Measurements from ENCODE around the gene SEC14L6. TPM values are rescaled to one million over a fixed set of nuclear protein-coding genes. Genes with fewer than 3 reads are reported as not detected.

Gene SEC14L6
- polyA plus RNA-seq, 1 donor (not counting 4 experiments of a cell fraction or from before 2014, with no cell fraction given) = not detected

DNA sequence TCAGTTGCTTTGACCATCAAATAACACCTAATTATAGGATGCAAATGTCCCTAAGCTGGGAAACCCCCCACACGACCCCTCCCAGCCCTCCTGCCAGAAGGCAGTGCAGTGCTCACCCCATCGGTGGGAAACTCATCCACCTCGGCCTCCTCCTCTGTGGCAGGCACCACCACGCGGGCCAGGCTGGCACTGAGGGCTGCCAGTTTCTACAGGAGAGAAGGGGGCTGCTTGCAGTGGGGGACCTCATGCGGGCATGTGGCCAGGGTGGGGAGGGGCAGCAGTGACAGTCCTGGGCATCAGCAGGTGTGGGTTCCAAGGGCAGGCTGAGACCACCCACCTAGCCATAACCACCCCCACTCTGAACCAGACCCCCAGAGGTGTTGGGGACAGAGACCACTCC is 34.4 kb upstream of the SEC14L6 start:
- TF ChIP-seq EZH2 (IDR thresholded peaks at IDR 0.05; ENCODE audit: low read length) = no peak
- TF ChIP-seq, protein P1, sequence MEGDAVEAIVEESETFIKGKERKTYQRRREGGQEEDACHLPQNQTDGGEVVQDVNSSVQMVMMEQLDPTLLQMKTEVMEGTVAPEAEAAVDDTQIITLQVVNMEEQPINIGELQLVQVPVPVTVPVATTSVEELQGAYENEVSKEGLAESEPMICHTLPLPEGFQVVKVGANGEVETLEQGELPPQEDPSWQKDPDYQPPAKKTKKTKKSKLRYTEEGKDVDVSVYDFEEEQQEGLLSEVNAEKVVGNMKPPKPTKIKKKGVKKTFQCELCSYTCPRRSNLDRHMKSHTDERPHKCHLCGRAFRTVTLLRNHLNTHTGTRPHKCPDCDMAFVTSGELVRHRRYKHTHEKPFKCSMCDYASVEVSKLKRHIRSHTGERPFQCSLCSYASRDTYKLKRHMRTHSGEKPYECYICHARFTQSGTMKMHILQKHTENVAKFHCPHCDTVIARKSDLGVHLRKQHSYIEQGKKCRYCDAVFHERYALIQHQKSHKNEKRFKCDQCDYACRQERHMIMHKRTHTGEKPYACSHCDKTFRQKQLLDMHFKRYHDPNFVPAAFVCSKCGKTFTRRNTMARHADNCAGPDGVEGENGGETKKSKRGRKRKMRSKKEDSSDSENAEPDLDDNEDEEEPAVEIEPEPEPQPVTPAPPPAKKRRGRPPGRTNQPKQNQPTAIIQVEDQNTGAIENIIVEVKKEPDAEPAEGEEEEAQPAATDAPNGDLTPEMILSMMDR (optimal IDR thresholded peaks at IDR 0.05 in 1 of 3, IDR thresholded peaks at IDR 0.05 in 1 of 3, conservative IDR thresholded peaks at IDR 0.05 in 1 of 3; ENCODE audit: extremely low read depth in 1 of 3, insufficient read depth in 2 of 3, low read length in 3 of 3) = no peak
- Histone ChIP-seq H3K9me3 (ENCODE audit: control insufficient read depth, low read depth, low read length) (no peaks in the 10 kb centered on the region), H3K27ac (ENCODE audit: control insufficient read depth, insufficient read depth, low read length) (no peak overlapping the region), H3K4me3 (ENCODE audit: control insufficient read depth in 2 of 3, extremely low read depth in 1 of 3, insufficient read depth in 2 of 3, low read depth in 1 of 3, low read length in 3 of 3) (no peak overlapping the region), H3K9ac (ENCODE audit: control insufficient read depth, extremely low read depth, insufficient read depth, low read length) (no peak overlapping the region), H4K20me1 (ENCODE audit: control insufficient read depth, extremely low read depth, insufficient read depth, low read length) (peaks cover 2% of the 10 kb centered on the region), H3K4me1 (ENCODE audit: control insufficient read depth, extremely low read depth, insufficient read depth, low read length) (no peaks in the 10 kb centered on the region), H3K9me1 (ENCODE audit: control insufficient read depth, extremely low read depth, insufficient read depth, low read length) (no peaks in the 10 kb centered on the region), H3K36me3 (ENCODE audit: control insufficient read depth in 2 of 2, extremely low read depth in 1 of 2, insufficient read depth in 2 of 2, low read length in 2 of 2) (peaks cover 68% of the 10 kb centered on the region in 2 experiments), H2AFZ (ENCODE audit: control insufficient read depth, low read length) (no peak overlapping the region), H3K4me2 (ENCODE audit: control insufficient read depth, extremely low read depth, insufficient read depth, low read depth, low read length) (no peak overlapping the region), H3K79me2 (ENCODE audit: control insufficient read depth, insufficient read depth, low read length) (no peaks in the 10 kb centered on the region), H3K27me3 (ENCODE audit: control insufficient read depth, extremely low read depth, insufficient read depth, low read length) (no peaks in the 10 kb centered on the region)
- FAIRE-seq = no peak
- dilution Hi-C loops (cut with MboI; ENCODE audit: extremely low pct_ligation_motif_present, low sequenced_read_pairs) = no loop called here
- no peak for DNase-seq (ENCODE audit: low read depth, low spot score)

DNA sequence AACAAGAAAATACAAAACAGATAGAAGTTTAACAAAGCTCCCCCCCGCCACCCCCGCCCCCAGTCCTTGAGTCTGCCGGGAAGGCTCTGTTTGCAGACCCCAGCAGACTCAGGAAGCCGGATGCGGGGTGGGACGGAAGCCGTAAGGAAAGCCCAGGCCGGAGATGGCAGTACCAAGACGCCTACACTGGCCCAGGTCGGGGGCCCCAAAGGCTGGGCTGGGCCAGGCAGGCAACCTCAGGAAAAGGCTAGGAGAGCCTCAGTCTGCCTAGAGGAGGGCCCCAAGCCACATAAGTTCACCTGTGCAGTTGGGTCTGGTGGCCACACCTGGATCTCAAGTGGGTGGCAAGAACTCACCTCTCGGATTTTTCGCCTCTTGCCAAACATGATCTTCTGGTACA is 31.9 kb upstream of the SEC14L6 start:
- DNase-seq (ENCODE audit: low read depth, low spot score) = no peak
- H3K9ac ChIP-seq (ENCODE audit: control insufficient read depth, extremely low read depth, insufficient read depth, low read length) = no peak overlapping the region
- peaks cover 51 to 56% of the 10 kb centered on the region in 2 experiments for H3K36me3 ChIP-seq (ENCODE audit: control insufficient read depth in 2 of 2, extremely low read depth in 1 of 2, insufficient read depth in 2 of 2, low read length in 2 of 2)
- no peak overlapping the region for H2AFZ ChIP-seq (ENCODE audit: control insufficient read depth, low read length)
- H3K4me1 ChIP-seq (ENCODE audit: control insufficient read depth, extremely low read depth, insufficient read depth, low read length) = peaks cover 2% of the 10 kb centered on the region
- TF ChIP-seq, protein P1 (optimal IDR thresholded peaks at IDR 0.05 in 1 of 3, IDR thresholded peaks at IDR 0.05 in 1 of 3, conservative IDR thresholded peaks at IDR 0.05 in 1 of 3; ENCODE audit: extremely low read depth in 1 of 3, insufficient read depth in 2 of 3, low read length in 3 of 3) = no peak
- no peak for TF ChIP-seq EZH2 (IDR thresholded peaks at IDR 0.05; ENCODE audit: low read length)
- H3K79me2 ChIP-seq (ENCODE audit: control insufficient read depth, insufficient read depth, low read length) = no peaks in the 10 kb centered on the region
- H4K20me1 ChIP-seq (ENCODE audit: control insufficient read depth, extremely low read depth, insufficient read depth, low read length) = peaks cover 2% of the 10 kb centered on the region
- H3K4me3 ChIP-seq (ENCODE audit: control insufficient read depth in 2 of 3, extremely low read depth in 1 of 3, insufficient read depth in 2 of 3, low read depth in 1 of 3, low read length in 3 of 3) = no peak overlapping the region
- H3K27me3 ChIP-seq (ENCODE audit: control insufficient read depth, extremely low read depth, insufficient read depth, low read length) = no peaks in the 10 kb centered on the region
- dilution Hi-C loops (cut with MboI; ENCODE audit: extremely low pct_ligation_motif_present, low sequenced_read_pairs) = no loop called here
- no peaks in the 10 kb centered on the region for H3K9me3 ChIP-seq (ENCODE audit: control insufficient read depth, low read depth, low read length)
- FAIRE-seq = no peak
- no peak overlapping the region for H3K27ac ChIP-seq (ENCODE audit: control insufficient read depth, insufficient read depth, low read length)
- no peaks in the 10 kb centered on the region for H3K9me1 ChIP-seq (ENCODE audit: control insufficient read depth, extremely low read depth, insufficient read depth, low read length)
- H3K4me2 ChIP-seq (ENCODE audit: control insufficient read depth, extremely low read depth, insufficient read depth, low read depth, low read length) = no peak overlapping the region
